ENCODE data around the gene DAAM2. TPM values are rescaled to one million over a fixed set of nuclear protein-coding genes. Genes with fewer than 3 reads are reported as not detected.

DAAM2 gene
- total RNA-seq, 6 experiments from 2014 or later, result 2.2 to 9.0 (median 8.0) TPM

GRCh38 chr6:39755231-39755630, 36.9 kb upstream of the DAAM2 start:
- Mint-ChIP-seq H3K9me3 (peaks cover 19% of the 10 kb centered on the region), H3K4me1 (ENCODE audit: low read depth) (no peaks in the 10 kb centered on the region), H3K36me3 (ENCODE audit: low read depth) (no peaks in the 10 kb centered on the region), H3K27ac (no peak overlapping the region), H3K4me3 (no peak overlapping the region), H3K27me3 (ENCODE audit: insufficient read depth) (no peaks in the 10 kb centered on the region; the same call in 1 of the 2 replicates)
- no peak for DNase-seq
- no peak for TF ChIP-seq CTCF (IDR thresholded peaks at IDR 0.05)

- Mint-ChIP-seq H3K4me1 (ENCODE audit: low read depth) (no peaks in the 10 kb centered on the region), H3K4me3 (no peak overlapping the region), H3K27me3 (ENCODE audit: insufficient read depth) (no peaks in the 10 kb centered on the region; the same call in 1 of the 2 replicates), H3K36me3 (ENCODE audit: low read depth) (no peaks in the 10 kb centered on the region), H3K9me3 (peaks cover 17% of the 10 kb centered on the region), H3K27ac (no peak overlapping the region)
- DNase-seq, result no peak
- TF ChIP-seq CTCF (IDR thresholded peaks at IDR 0.05), result no peak
These were observed 35.6 kb upstream of the DAAM2 start for GRCh38 chr6:39756582-39756981.

GRCh38 chr6:39758905-39759605, 33.1 kb upstream of the DAAM2 start:
- Mint-ChIP-seq H3K4me3 (no peak overlapping the region), H3K27ac (no peak overlapping the region), H3K27me3 (ENCODE audit: insufficient read depth) (no peaks in the 10 kb centered on the region), H3K9me3 (peaks cover 32% of the 10 kb centered on the region), H3K4me1 (ENCODE audit: low read depth) (no peaks in the 10 kb centered on the region), H3K36me3 (ENCODE audit: low read depth) (no peaks in the 10 kb centered on the region)
- DNase-seq, result no peak
- TF ChIP-seq CTCF (IDR thresholded peaks at IDR 0.05), result no peak

- no peak for DNase-seq
- no peak overlapping the region for H3K4me3 Mint-ChIP-seq
- no peaks in the 10 kb centered on the region for H3K27me3 Mint-ChIP-seq (ENCODE audit: insufficient read depth)
- no peaks in the 10 kb centered on the region for H3K4me1 Mint-ChIP-seq (ENCODE audit: low read depth)
- H3K9me3 Mint-ChIP-seq, result peaks cover 38% of the 10 kb centered on the region
- TF ChIP-seq CTCF (IDR thresholded peaks at IDR 0.05), result no peak
- H3K36me3 Mint-ChIP-seq (ENCODE audit: low read depth), result no peaks in the 10 kb centered on the region
- H3K27ac Mint-ChIP-seq, result no peak overlapping the region
These were observed 31.8 kb upstream of the DAAM2 start for GRCh38 chr6:39760226-39760952.

DNA sequence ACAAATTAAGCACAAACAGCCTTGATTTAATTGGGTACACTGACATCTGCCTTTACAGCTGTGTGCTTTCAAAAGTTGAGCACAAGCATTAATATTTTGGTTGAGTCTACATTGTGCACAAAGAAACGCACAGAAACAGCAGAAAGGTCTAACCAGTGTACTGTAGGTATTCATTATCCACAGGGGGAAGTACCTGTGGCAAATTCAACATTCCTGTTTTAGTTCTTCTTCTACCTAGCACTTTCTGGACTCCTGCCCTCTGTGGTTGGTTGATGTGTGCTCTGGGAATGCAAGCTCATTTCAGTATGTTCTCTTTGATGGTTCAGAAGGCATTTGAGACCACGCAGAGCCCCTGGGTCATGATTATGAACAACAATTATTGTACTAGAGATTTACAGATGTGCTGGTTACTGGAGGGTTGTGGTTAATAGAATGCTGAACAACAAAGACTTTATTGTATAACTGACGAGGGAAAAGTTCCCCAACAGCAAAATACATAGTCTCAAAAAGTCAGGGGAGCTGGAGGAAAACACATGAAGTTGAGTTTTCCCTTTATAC, 26.6 kb upstream of the DAAM2 start:
- TF ChIP-seq CTCF (IDR thresholded peaks at IDR 0.05), result no peak
- Mint-ChIP-seq H3K27ac (no peak overlapping the region), H3K27me3 (ENCODE audit: insufficient read depth) (no peaks in the 10 kb centered on the region; the same call in 1 of the 2 replicates), H3K4me3 (no peak overlapping the region), H3K36me3 (ENCODE audit: low read depth) (no peaks in the 10 kb centered on the region), H3K9me3 (peaks cover 37% of the 10 kb centered on the region), H3K4me1 (ENCODE audit: low read depth) (no peaks in the 10 kb centered on the region)
- DNase-seq, result no peak
